Gastrocnemius medialis (tissue), 4 donors: ENCODE measurements around the gene GRAMD2A.

Source experiments
- CTCF ChIP-seq, 5 experiments: fragments of 450-650 bp in 3 of 5; fragments of 200-600 bp in 2 of 5; sonication (generic) in 2 of 5; IDR thresholded peaks in 4 of 5; conservative IDR thresholded peaks in 1 of 5; 1 replicate in 4 of 5; 2 replicates in 1 of 5; pipeline ENCODE4 v1.5.1; 2016 to 2019; ENCODE audit warnings: antibody characterized with exemption in 5 of 5, mild to moderate bottlenecking in 3 of 5, moderate library complexity in 3 of 5
- POLR2A ChIP-seq, 2 donors: fragments of 450-650 bp; IDR thresholded peaks; one replicate each; pipeline ENCODE4 v1.6.1; 2017; ENCODE audit warnings: antibody characterized with exemption in 2 of 2, mild to moderate bottlenecking in 2 of 2, moderate library complexity in 2 of 2

GRCh38 chr15:72203507-72203837, 5.9 kb upstream of the GRAMD2A start:
- TF ChIP-seq CTCF (IDR thresholded peaks at IDR 0.05 in 4 of 5, conservative IDR thresholded peaks at IDR 0.05 in 1 of 5) (no peak), POLR2A (IDR thresholded peaks at IDR 0.05) (no peak)
